ACHN (cell line): ENCODE data around the gene ZSCAN22.
A peak's percentile ranks its signal among the peaks of the same experiment; 100 is the strongest.
"Not testable (repeated sequence)": the region's sequence is repeated elsewhere in the genome, so short reads cannot be mapped to it uniquely, and the experiment has no call there.

Experiments used
- DNase-seq: peaks from one replicate; pipeline ENCODE4 v3.0.0-alpha.2; 2015
- in situ Hi-C: cut with HindIII; loops from 2 replicates; pipeline ENCODE4 v1.10.0; 2017; ENCODE audit warnings: low sequenced_read_pairs, low pct_ligation_motif_present, low pct_unique_long_range_greater_than_20kb

The ZSCAN22 gene

DNA sequence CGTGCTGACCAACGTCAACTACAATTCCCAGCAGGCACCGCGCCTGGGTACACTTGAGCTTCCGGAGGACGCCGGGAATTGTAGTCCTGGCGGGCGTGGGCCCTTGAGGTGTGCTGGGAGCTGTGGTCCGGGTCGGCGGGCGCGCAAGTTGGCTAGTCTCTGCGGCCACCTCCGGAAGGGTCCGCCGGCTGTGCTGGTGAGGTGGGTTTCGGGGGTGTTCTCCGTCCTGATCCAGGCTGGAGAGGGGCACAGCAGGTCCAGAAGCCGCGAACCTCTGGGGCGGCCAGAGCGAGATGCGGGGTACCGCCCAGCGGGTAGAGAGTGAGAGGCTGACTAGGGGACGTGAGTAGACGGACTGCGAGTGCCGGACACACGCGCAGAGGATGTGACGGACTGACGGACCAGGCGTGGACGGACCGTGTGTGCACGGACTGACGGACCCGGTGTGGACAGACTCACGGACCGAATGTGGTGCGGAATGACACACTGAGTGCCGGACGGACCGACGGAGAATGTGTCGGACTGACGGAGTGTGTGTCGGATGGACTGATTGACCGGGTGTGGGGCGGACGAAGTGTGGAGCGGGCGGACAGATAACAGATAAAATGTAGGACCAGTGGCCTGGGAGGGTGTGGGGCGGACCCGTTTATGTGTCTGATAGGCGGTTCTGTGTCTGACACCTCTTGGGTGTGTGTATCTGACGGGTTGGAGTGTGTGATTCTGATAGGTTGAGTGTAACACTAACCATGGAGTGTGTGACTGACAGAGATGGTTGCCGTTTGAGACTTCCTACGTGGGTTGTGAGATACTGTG is at the start of gene ZSCAN22:
ZSCAN22 (plus strand) TSS at position 81 of the 813 bp plus-strand sequence. CDS start 7,809 bp downstream, outside the sequence.
- peak; percentile 93 for DNase-seq
- in situ Hi-C loops: no loop called here

DNA sequence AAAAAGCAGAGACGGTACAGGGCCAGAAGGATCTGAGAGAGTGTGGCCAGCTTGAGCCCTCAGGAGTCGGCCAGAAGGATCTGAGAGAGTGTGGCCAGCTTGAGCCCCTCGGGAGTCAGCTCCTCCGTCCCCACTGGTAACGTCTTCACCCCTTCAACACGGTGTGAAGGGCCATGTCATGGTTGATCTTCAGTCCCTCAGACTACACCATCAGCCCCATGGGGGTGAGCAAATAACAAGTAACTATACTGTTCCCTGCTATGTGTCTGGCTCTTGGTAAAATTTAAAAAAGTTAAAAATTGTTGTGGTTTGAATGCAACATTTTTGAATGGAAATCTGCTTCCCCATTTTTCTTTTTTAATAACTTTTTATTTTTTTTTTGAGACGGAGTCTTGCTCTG is 49.6 kb upstream of the ZSCAN22 start:
- in situ Hi-C loops: no loop called here
- no peak for DNase-seq

- in situ Hi-C loops: no loop called here
- DNase-seq: no peak
Observed at GRCh38 chr19:58277748-58278540, 48.9 kb upstream of the ZSCAN22 start.

- in situ Hi-C loops: no loop called here
- DNase-seq: peak; percentile 97
Observed at GRCh38 chr19:58278541-58279041, 48.2 kb upstream of the ZSCAN22 start, which contains the start of gene ZNF8. TSS of gene ZNF8 (plus strand) at chr19:58278955. CDS start at chr19:58279082, 127 bp downstream.

DNA sequence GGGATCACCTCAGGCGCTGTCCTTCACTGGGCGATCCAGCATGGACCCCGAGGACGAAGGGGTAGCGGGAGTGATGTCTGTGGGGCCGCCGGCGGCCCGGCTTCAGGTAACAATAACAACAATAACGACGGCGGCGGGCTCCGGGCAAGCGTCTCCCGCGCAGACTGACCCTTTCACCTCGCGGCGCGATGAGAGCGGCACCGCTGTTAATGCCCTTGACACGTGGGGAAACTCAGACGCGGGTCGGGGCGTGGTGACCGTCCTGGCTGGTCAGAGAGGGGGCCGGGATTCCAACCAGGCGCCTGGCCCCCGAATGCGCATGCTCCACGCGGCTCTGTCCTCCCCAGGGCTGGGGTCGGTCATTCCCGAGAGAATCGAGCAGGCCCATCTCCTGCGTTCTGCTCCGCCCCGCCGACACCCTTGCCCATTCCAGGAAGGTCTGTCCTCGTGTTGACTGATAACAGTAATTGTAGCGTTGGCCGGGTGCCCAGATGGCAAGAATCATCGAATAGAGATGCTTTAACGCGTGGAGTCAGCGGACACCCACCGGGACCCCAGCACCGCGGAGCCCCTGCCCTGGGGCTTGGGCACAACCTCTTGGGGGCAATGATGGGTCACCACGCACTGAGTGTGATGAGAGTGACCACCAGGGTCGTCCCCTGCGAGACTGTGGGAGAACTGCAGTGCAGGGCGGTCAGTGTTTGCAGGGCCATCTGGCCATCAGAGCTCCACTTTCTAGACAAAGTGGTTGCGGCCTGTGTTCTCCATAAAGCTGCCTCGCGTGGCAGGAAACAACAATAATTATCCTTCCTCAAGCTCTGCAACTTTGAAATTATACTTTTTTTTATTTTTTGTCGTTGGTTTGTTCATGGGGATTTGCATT is 47.5 kb upstream of the ZSCAN22 start:
- in situ Hi-C loops: no loop called here
- peak; percentile 44 for DNase-seq

GRCh38 chr19:58279925-58280316 is 46.9 kb upstream of the ZSCAN22 start:
- in situ Hi-C loops: no loop called here
- no peak for DNase-seq

- DNase-seq: no peak
- in situ Hi-C loops: no loop called here
Observed at GRCh38 chr19:58284199-58284598, 42.6 kb upstream of the ZSCAN22 start.

DNA sequence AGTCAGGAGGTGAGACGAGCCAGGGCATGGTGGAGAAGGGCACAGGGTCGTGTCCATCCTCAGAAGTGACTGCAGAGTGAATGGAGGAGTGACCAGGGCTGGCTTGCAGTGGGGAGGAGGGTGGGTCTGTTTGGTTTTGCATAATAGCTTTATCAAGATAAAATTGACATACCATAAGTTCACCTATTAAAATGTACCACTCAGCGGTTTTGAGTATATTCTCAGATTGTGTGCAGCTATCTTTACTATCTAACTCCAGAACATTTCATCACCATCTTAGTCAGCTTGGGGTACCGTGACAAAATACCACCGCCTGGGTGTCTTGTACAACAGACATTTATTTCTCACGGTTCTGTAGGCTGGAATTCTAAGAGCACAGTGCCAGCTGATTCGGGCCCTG is 34.9 kb upstream of the ZSCAN22 start:
- in situ Hi-C loops: no loop called here
- DNase-seq: no peak

DNA sequence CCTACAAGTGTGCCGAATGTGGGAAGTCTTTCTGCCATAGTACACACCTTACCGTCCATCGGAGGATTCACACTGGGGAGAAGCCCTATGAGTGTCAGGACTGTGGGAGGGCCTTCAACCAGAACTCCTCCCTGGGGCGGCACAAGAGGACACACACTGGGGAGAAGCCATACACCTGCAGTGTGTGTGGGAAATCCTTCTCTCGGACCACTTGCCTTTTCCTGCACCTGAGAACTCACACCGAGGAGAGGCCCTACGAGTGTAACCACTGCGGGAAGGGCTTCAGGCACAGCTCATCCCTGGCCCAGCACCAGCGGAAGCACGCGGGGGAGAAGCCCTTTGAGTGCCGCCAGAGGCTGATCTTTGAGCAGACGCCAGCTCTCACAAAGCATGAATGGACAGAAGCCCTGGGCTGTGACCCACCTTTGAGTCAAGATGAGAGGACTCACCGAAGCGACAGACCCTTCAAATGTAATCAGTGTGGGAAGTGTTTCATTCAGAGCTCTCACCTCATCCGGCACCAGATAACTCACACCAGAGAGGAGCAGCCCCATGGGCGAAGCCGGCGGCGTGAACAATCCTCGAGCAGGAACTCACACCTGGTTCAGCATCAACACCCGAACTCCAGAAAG is 31.9 kb upstream of the ZSCAN22 start:
- in situ Hi-C loops: no loop called here
- no peak for DNase-seq

- in situ Hi-C loops: no loop called here
- DNase-seq: no peak
Observed at GRCh38 chr19:58296104-58296503, 30.7 kb upstream of the ZSCAN22 start.

DNA sequence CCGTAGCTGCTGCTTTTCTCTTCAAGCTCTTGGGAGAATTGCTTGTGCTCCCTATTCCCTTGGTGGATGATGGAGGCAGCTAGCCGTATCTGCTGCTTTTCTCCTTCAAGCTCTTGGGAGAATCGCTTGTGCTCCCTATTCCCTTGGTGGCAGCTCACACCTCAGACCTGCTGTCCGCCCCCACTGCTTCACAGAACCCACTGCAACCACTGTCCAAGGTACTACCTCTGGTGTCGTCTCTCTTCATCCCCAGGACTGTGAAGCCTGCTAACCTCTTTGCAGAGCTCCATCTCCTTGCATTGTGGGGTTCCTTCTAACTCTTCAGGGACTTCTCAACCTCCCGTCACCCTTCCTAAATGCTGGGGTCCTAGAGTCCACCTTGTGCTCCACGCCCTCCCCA is 26.2 kb upstream of the ZSCAN22 start:
- DNase-seq: no peak
- in situ Hi-C loops: no loop called here

DNA sequence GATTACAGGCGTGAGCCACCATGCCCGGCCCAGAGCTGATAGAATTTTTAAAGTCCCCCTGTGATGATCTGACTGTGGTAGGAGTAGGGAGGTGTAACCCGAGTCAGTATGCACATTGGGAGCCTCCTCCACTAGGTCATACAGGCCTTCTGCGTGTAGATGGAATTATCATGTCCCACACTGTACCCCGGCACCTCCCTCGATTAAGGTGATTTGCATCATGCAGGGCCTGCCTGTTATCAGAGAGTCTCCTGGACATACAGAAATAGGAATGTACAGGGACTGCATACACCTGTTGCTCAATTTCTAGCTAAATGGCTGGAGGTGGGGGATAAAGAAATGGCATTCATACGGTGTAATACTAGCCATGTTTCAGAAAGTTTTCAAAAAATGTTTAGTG is 22.5 kb upstream of the ZSCAN22 start:
- in situ Hi-C loops: no loop called here
- no peak for DNase-seq

DNA sequence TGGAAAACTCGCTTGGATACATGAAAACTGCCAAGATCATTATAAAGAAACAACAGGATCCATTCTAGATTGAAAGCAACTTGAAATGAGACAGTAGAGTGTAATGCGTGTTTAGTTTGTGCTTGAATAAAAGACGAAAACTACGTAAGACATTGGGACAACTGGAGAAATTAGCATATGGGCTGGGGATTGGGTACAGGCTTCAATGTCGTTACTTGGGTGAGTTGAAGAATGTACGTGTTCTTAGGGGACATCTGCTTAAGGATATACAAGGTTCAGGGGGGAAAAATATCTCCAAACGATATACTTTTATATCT is 22.1 kb upstream of the ZSCAN22 start:
- DNase-seq: peak; percentile 11
- in situ Hi-C loops: no loop called here

- peak; percentile 96 for DNase-seq
- in situ Hi-C loops: no loop called here
Observed at GRCh38 chr19:58305065-58305931, 21.5 kb upstream of the ZSCAN22 start, which contains the start of gene ERVK3-1. TSS of gene ERVK3-1 (plus strand) at chr19:58305377. CDS start at chr19:58312169, 6,792 bp downstream.

- in situ Hi-C loops: no loop called here
- DNase-seq: peak; percentile 47
Observed at GRCh38 chr19:58305932-58306323, 20.9 kb upstream of the ZSCAN22 start.

- in situ Hi-C loops: no loop called here
- no peak for DNase-seq
Observed at GRCh38 chr19:58307736-58308135, 19.1 kb upstream of the ZSCAN22 start.

DNA sequence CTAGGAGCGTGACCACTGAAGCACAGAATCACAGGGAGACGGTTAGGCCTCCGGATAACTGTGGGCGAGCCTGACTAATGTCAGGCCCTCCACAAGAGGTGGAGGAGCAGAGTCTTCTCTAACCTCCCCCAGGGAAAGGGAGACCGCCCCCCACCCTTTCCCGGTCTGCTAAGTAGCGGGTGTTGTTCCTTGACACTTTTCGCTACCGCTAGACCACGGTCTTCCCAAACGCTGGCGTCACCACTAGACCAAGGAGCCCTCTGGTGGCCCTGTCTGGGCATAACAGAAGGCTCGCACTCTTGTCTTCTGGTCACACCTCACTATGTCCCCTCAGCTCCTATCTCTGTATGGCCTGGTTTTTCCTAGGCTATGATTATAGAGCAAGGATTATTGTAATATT is 16.1 kb upstream of the ZSCAN22 start:
- DNase-seq, in situ Hi-C loops: not testable (repeated sequence)
